K562 (cell line): ENCODE measurements around the gene UBE2V1. TPM values are rescaled to one million over a fixed set of nuclear protein-coding genes. Genes with fewer than 3 reads are reported as not detected.
A peak's percentile ranks its signal among the peaks of the same experiment; 100 is the strongest.

Experiments used
- ATAC-seq: fragments of 200-7000 bp; cut with Tn5 transposase; 3 replicates; pipeline ENCODE4 v1.9.1; 2020; ENCODE audit warnings: moderate library complexity
- BruUV-seq: library from RNA; stranded (reverse); fragments of 400-500 nt; replicated peaks from 2 replicates; lab custom pipeline; 2021; lab: Mats Ljungman, UMichigan
- CTCF ChIA-PET: fragments of 300-600 bp; formaldehyde crosslinking; extraction: SDS; loops from one replicate; lab custom pipeline; 2021; ENCODE audit warnings: low intra/inter-chr PET ratio; lab: Yijun Ruan, JAX
- POLR2A ChIA-PET: fragments of 300-600, 350-650 bp; sonication (Branson Sonifier 250); formaldehyde crosslinking; extraction: SDS; loops from one replicate; lab custom pipeline; 2021; ENCODE audit warnings: antibody characterized with exemption, inconsistent platforms; lab: Yijun Ruan, JAX
- DNase-seq, 4 experiments: peaks; one replicate each; pipeline versions ENCODE4 v3.0.0 to v3.0.0-alpha.2; 2011 to 2018; ENCODE audit warnings: low spot score in 3 of 4, mixed read lengths in 3 of 4; ENCODE audit errors: extremely low read depth in 1 of 4
- FAIRE-seq: peaks from 2 replicates; lab custom pipeline; 2011; peaks lifted over from hg19 to GRCh38; lab: Jason Lieb, UNC
- H2AFZ ChIP-seq: 2 replicates; pipeline ENCODE4 v1.6.0; 2011; ENCODE audit warnings: low read depth, low read length, control low read depth, inconsistent platforms
- H3K27ac ChIP-seq: fragments of 200-600 bp; 3 replicates; pipeline ENCODE4 v1.8.0; 2011; ENCODE audit warnings: low read depth, mild to moderate bottlenecking, control low read depth, inconsistent platforms, low read length, moderate library complexity, mixed read lengths; ENCODE audit errors: extremely low read depth
- H3K27me3 ChIP-seq, 2 experiments: fragments of 300-600 bp in 1 of 2; 2 replicates in 1 of 2; 3 replicates in 1 of 2; pipeline versions ENCODE4 v1.6.0 to v1.8.0; 2011; ENCODE audit warnings: inconsistent platforms in 2 of 2, low read length in 2 of 2, mild to moderate bottlenecking in 1 of 2, mixed read lengths in 1 of 2, moderate library complexity in 1 of 2; ENCODE audit not compliant: control insufficient read depth in 2 of 2, insufficient read depth in 2 of 2
- H3K36me3 ChIP-seq: fragments of 300-600 bp; 3 replicates; pipeline ENCODE4 v1.8.0; 2011; ENCODE audit warnings: mild to moderate bottlenecking, low read length, inconsistent platforms; ENCODE audit not compliant: control insufficient read depth, insufficient read depth
- H3K4me1 ChIP-seq, 2 experiments: fragments of 200-600 bp in 1 of 2; replicated peaks in 1 of 2; 2 replicates in 1 of 2; 3 replicates in 1 of 2; pipeline versions ENCODE4 v1.5.1 to v1.8.0; 2011; ENCODE audit warnings: inconsistent platforms in 2 of 2, low read length in 2 of 2, mild to moderate bottlenecking in 1 of 2, mixed read lengths in 1 of 2, moderate library complexity in 1 of 2; ENCODE audit not compliant: control insufficient read depth in 2 of 2, insufficient read depth in 2 of 2
- H3K4me2 ChIP-seq: 2 replicates; pipeline ENCODE4 v1.6.1; 2011; ENCODE audit warnings: low read length, control low read depth, inconsistent platforms, mixed read lengths; ENCODE audit not compliant: insufficient read depth
- H3K4me3 ChIP-seq: fragments of 200-600 bp; sonication (generic), shearing (Covaris generic); 2 replicates; pipeline ENCODE4 v1.5.1; 2016; ENCODE audit warnings: control low read depth, inconsistent platforms
- H3K79me2 ChIP-seq: fragments of 200-600 bp; 3 replicates; pipeline ENCODE4 v1.8.0; 2011; ENCODE audit warnings: low read length, inconsistent platforms; ENCODE audit not compliant: control insufficient read depth, insufficient read depth
- H3K9ac ChIP-seq, 2 experiments: 2 replicates each; pipeline versions ENCODE4 v1.6.0 to v1.6.1; 2011; ENCODE audit warnings: low read depth in 2 of 2, low read length in 2 of 2, control low read depth in 1 of 2, inconsistent platforms in 1 of 2, mild to moderate bottlenecking in 1 of 2, mixed read lengths in 1 of 2; ENCODE audit not compliant: insufficient read depth in 1 of 2
- H3K9me1 ChIP-seq: one replicate; pipeline ENCODE4 v1.6.0; 2011; ENCODE audit warnings: inconsistent platforms, mild to moderate bottlenecking, low read length, moderate library complexity; ENCODE audit not compliant: control insufficient read depth, insufficient read depth
- H3K9me3 ChIP-seq: replicated peaks from 2 replicates; pipeline ENCODE4 v1.5.1; 2011; ENCODE audit warnings: low read depth, low read length, inconsistent platforms; ENCODE audit not compliant: control insufficient read depth, insufficient read depth
- H4K20me1 ChIP-seq: replicated peaks from 2 replicates; pipeline ENCODE4 v1.6.1; 2011; ENCODE audit warnings: low read length, inconsistent platforms, mixed read lengths; ENCODE audit not compliant: control insufficient read depth, insufficient read depth
- CTCFL ChIP-seq: IDR thresholded peaks from 2 replicates; pipeline ENCODE4 v1.6.1; 2011; ENCODE audit warnings: borderline replicate concordance, low read depth, mild to moderate bottlenecking, moderate library complexity, low read length; ENCODE audit not compliant: insufficient read depth, poor library complexity, severe bottlenecking
- MECOM ChIP-seq: fragments of 250-450 bp; sonication (Bioruptor Pico); IDR thresholded peaks from 2 replicates; pipeline ENCODE4 v1.8.0; 2022; ENCODE audit warnings: inconsistent platforms
- STAT6 ChIP-seq: sonication (generic); formaldehyde crosslinking; IDR thresholded peaks from 2 replicates; pipeline ENCODE4 v1.8.1; 2023; ENCODE audit warnings: mild to moderate bottlenecking, missing genetic modification reagents
- ZNF146 ChIP-seq: IDR thresholded peaks from one replicate; pipeline ENCODE4 v1.6.1; 2018; ENCODE audit warnings: missing compliant biosample characterization; ENCODE audit not compliant: unreplicated experiment
- WGBS: fragments of 100-300 bp; shearing (Covaris generic); methylation state at CpG from one replicate; pipeline ENCODE4 v1.1.6; 2016; ENCODE audit warnings: low coverage, mixed read lengths; ENCODE audit not compliant: insufficient coverage; ENCODE audit errors: missing lambda C conversion rate; 5-methylcytosine and 5-hydroxymethylcytosine counted together
- in situ Hi-C: fragments of 300-500 bp; cut with MboI; formaldehyde crosslinking; loops from 4 replicates; pipeline ENCODE4 v1.15.0; 2018; ENCODE audit warnings: inconsistent platforms, mixed read lengths
- intact Hi-C: fragments of 100-400 bp; cut with micrococcal nuclease; formaldehyde crosslinking; loops from 2 replicates; pipeline ENCODE4 v1.14.2; 2022
- polyA plus RNA-seq, 8 experiments: library from polyadenylated mRNA; depleted of rRNA in 4 of 8; stranded (reverse) in 5 of 8; unstranded in 3 of 8; fragments of >200 nt; fragmentation: Nextera tagmentation in 2 of 8; fragmentation: Illumina TruSeq in 1 of 8; extraction: Ambion mirVana in 2 of 8; extraction: Trizol in 1 of 8; gene quantifications; 2 replicates each; pipeline versions ENCODE4 v1.2.1 to v1.2.3, GENCODE V29; 2011 to 2014; ENCODE audit warnings: inconsistent platforms in 1 of 8, missing spikeins in 1 of 8
- total RNA-seq, 7 experiments: library from RNA; depleted of rRNA in 6 of 7; stranded (reverse); fragments of >200 nt in 6 of 7; fragmentation: Illumina TruSeq in 2 of 7; extraction: Trizol in 2 of 7; gene quantifications; 2 replicates each; pipeline versions ENCODE4 v1.2.1 to v1.2.3, GENCODE V29; 2011 to 2021; ENCODE audit warnings: low replicate concordance in 1 of 7
- TF ChIP-seq, protein P1 (sequence below), 2 experiments: IDR thresholded peaks; 2 replicates each; pipeline ENCODE4 v1.6.1; 2011; ENCODE audit warnings: borderline replicate concordance in 1 of 2, control low read depth in 1 of 2, low read depth in 1 of 2, low read length in 1 of 2, mild to moderate bottlenecking in 1 of 2, mixed read lengths in 1 of 2, moderate library complexity in 1 of 2; ENCODE audit not compliant: insufficient read depth in 1 of 2, insufficient read length in 1 of 2, poor library complexity in 1 of 2, severe bottlenecking in 1 of 2; ENCODE audit errors: extremely low read depth in 1 of 2

Gene UBE2V1
- total and polyA plus RNA-seq, 9 of the 15 experiments (the other 6 are each of a cell fraction or from before 2014, with no cell fraction given): 93.0 to 357 (median 119) TPM

DNA sequence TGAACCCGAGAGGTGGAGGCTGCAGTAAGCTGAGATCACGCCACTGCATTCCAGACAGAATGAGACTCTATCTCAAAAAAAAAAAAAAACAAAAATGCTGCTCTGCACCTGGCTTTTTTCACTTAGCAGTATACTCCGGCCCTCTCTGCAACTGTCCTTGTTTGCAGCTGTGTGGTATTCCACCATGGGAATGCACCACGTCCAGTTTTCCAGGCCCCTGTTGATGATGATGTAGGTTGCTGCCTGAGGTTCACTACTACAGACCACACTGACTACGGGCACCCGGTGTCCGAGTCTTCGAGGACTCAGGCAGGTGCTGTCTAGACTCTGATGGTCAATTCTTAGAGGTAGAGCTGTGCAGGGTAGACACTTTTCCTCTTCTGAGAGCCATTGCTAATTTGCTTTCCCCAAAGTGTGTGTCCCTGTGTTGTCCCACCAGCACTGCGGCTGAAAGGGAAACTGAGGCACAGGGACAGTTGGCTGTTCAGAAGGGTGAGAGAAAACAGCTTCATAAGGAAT, 56.5 kb downstream of the UBE2V1 start:
- WGBS: 73% methylated on average over 7 of the region's 9 CpGs
- intact Hi-C loops: no loop called here

DNA sequence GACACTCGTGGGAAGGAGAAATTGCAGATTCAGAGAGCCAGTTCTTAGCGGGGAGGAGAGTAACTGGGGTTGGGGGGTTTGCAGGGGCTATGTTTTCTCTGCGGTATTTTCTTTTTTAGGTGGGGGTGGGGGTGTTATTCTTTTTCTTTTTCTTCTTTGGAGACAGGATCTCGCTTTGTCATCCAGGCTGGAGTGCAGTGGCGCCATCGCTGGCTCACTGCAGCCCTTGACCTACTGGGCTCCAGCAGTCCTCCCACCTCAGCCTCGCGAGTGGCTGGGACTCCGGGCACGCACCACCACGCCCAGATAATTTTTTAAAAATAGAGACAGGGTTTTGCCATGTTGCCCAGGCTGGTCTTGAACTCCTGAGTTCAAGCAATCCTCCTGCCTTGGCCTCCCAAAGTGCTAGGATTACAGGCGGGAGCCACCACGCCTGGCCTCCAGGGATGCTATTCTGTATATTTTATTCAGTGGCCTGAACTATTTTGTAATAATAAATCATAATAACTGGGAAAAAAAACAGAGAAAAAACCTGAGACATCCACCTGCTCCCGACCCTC, 57.3 kb downstream of the UBE2V1 start:
- H3K4me1 ChIP-seq: peaks cover 12 to 33% of the 10 kb centered on the region in 2 experiments
- H3K4me2 ChIP-seq: peak overlapping the region; percentile 3
- no peaks in the 10 kb centered on the region for H4K20me1 ChIP-seq
- ChIA-PET CTCF (interaction anchor here (0.6 kb wide), 1 partner anchor 16 kb away, joined by 3 read pairs; no protein-coding TSS in a partner anchor), POLR2A (interaction anchor here (0.7 kb wide), 1 partner anchor 515 kb away, joined by 3 read pairs; no protein-coding TSS in a partner anchor)
- WGBS: 35% methylated on average over 11 of the region's 14 CpGs
- H3K36me3 ChIP-seq: no peaks in the 10 kb centered on the region
- H3K79me2 ChIP-seq: no peaks in the 10 kb centered on the region
- ATAC-seq (peak; percentile 70), FAIRE-seq (no peak), DNase-seq (peak in 1 of 4 experiments; percentile 42)
- H3K9me1 ChIP-seq: no peaks in the 10 kb centered on the region
- peak overlapping the region; percentile 42 to 72; a peak in 3 of 4 replicates for H3K9ac ChIP-seq
- BruUV-seq: no TSS peak
- H3K27ac ChIP-seq: peak overlapping the region; percentile 50; the same call in 1 of the 3 replicates
- peak overlapping the region; percentile 90 for H2AFZ ChIP-seq
- H3K9me3 ChIP-seq: no peaks in the 10 kb centered on the region
- H3K4me3 ChIP-seq: no peak overlapping the region
- in situ Hi-C loops (no loop called here), intact Hi-C loops (no loop called here)
- no peaks in the 10 kb centered on the region for H3K27me3 ChIP-seq
- TF ChIP-seq, protein P1, sequence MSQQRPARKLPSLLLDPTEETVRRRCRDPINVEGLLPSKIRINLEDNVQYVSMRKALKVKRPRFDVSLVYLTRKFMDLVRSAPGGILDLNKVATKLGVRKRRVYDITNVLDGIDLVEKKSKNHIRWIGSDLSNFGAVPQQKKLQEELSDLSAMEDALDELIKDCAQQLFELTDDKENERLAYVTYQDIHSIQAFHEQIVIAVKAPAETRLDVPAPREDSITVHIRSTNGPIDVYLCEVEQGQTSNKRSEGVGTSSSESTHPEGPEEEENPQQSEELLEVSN (IDR thresholded peaks at IDR 0.05; ENCODE audit: borderline replicate concordance in 1 of 2, extremely low read depth in 1 of 2, insufficient read depth in 1 of 2, insufficient read length in 1 of 2, low read depth in 1 of 2, low read length in 1 of 2, poor library complexity in 1 of 2, severe bottlenecking in 1 of 2): peak in 1 of 2 experiments; percentile 24
- TF ChIP-seq STAT6 (CRISPR knock-in tag) (no peak), CTCFL (peak; percentile 70)

More for the DNA sequence above, 56.5 kb downstream of the UBE2V1 start:
- H3K36me3 ChIP-seq: no peaks in the 10 kb centered on the region
- CTCF ChIA-PET: no interaction called here
- TF ChIP-seq MECOM (no peak), ZNF146 (peak; percentile 47)
- in situ Hi-C loops: no loop called here
- FAIRE-seq (peak; percentile 29), ATAC-seq (no peak), DNase-seq (no peak)
- H3K4me3 ChIP-seq: no peak overlapping the region
- no peak overlapping the region for H3K9ac ChIP-seq
- no peaks in the 10 kb centered on the region for H3K27me3 ChIP-seq
- POLR2A ChIA-PET: interaction anchor here (0.7 kb wide), 1 partner anchor 41 kb away, joined by 3 read pairs; no protein-coding TSS in a partner anchor
- H3K9me3 ChIP-seq: no peaks in the 10 kb centered on the region
- no TSS peak for BruUV-seq
- no peak overlapping the region for H3K27ac ChIP-seq
- peaks cover 12 to 30% of the 10 kb centered on the region in 2 experiments for H3K4me1 ChIP-seq
- H3K79me2 ChIP-seq: no peaks in the 10 kb centered on the region
- no peak overlapping the region for H3K4me2 ChIP-seq
- no peaks in the 10 kb centered on the region for H4K20me1 ChIP-seq
- H2AFZ ChIP-seq: no peak overlapping the region
- no peaks in the 10 kb centered on the region for H3K9me1 ChIP-seq
